Activated T-helper 17 cell treated with anti-CD3 and anti-CD28 coated beads, Interleukin-2, amount 50 U/mL, for 72 hours (primary cell): Measurements from ENCODE around the gene KRT4. TPM values are rescaled to one million over a fixed set of nuclear protein-coding genes. Genes with fewer than 3 reads are reported as not detected.

Experiments used
- ATAC-seq: fragments of 150-1000 bp; cut with Tn5 transposase; replicated peaks from 2 replicates; pipeline ENCODE4 v1.10.0; 2021; ENCODE audit warnings: mild to moderate bottlenecking, moderate library complexity
- H3K27ac Mint-ChIP-seq: one replicate; pipeline ENCODE4 v1.8.0; 2022; ENCODE audit warnings: mixed read lengths
- H3K27me3 Mint-ChIP-seq: one replicate; pipeline ENCODE4 v1.8.0; 2022; ENCODE audit warnings: mixed read lengths
- H3K36me3 Mint-ChIP-seq: one replicate; pipeline ENCODE4 v1.8.0; 2022; ENCODE audit warnings: low read depth, mild to moderate bottlenecking, mixed read lengths
- H3K4me1 Mint-ChIP-seq: one replicate; pipeline ENCODE4 v1.8.0; 2022; ENCODE audit warnings: mixed read lengths
- H3K4me3 Mint-ChIP-seq: one replicate; pipeline ENCODE4 v1.8.0; 2022; ENCODE audit warnings: mild to moderate bottlenecking, mixed read lengths
- H3K9me3 Mint-ChIP-seq: one replicate; pipeline ENCODE4 v1.8.0; 2022; ENCODE audit warnings: mixed read lengths
- total RNA-seq, 2 donors: library from RNA; stranded (reverse); gene quantifications; one replicate each; pipeline ENCODE4 v1.2.3, GENCODE V29; 2022

The KRT4 gene
- total RNA-seq, 2 donors from 2014 or later, result not detected

GRCh38 chr12:52820521-52820920 is 6.6 kb upstream of the KRT4 start:
- Mint-ChIP-seq H3K4me1 (no peaks in the 10 kb centered on the region), H3K4me3 (no peak overlapping the region), H3K27me3 (peaks cover 17% of the 10 kb centered on the region), H3K36me3 (no peaks in the 10 kb centered on the region), H3K27ac (no peak overlapping the region), H3K9me3 (no peaks in the 10 kb centered on the region)
- ATAC-seq, result no peak

- no peak overlapping the region for H3K4me3 Mint-ChIP-seq
These were observed 6.0 kb upstream of the KRT4 start for GRCh38 chr12:52819731-52820510.

GRCh38 chr12:52818887-52819420 is 5.0 kb upstream of the KRT4 start:
- peaks cover 17% of the 10 kb centered on the region for H3K27me3 Mint-ChIP-seq
- H3K4me3 Mint-ChIP-seq, result no peak overlapping the region
- no peak for ATAC-seq
- H3K36me3 Mint-ChIP-seq, result no peaks in the 10 kb centered on the region
- H3K9me3 Mint-ChIP-seq, result no peaks in the 10 kb centered on the region
- no peak overlapping the region for H3K27ac Mint-ChIP-seq
- H3K4me1 Mint-ChIP-seq, result no peaks in the 10 kb centered on the region

More at GRCh38 chr12:52819731-52820510, 6.0 kb upstream of the KRT4 start:
- Mint-ChIP-seq H3K27me3 (peaks cover 13% of the 10 kb centered on the region), H3K4me1 (no peaks in the 10 kb centered on the region), H3K27ac (no peak overlapping the region), H3K9me3 (no peaks in the 10 kb centered on the region), H3K36me3 (no peaks in the 10 kb centered on the region)
- no peak for ATAC-seq

- no peaks in the 10 kb centered on the region for H3K4me1 Mint-ChIP-seq
- no peaks in the 10 kb centered on the region for H3K9me3 Mint-ChIP-seq
- H3K36me3 Mint-ChIP-seq, result no peaks in the 10 kb centered on the region
- peaks cover 17% of the 10 kb centered on the region for H3K27me3 Mint-ChIP-seq
- no peak overlapping the region for H3K27ac Mint-ChIP-seq
- ATAC-seq, result no peak
- H3K4me3 Mint-ChIP-seq, result no peak overlapping the region
These were observed 4.5 kb upstream of the KRT4 start for GRCh38 chr12:52818388-52818787.

GRCh38 chr12:52817699-52818238 is 3.9 kb upstream of the KRT4 start:
- no peak overlapping the region for H3K27ac Mint-ChIP-seq
- no peaks in the 10 kb centered on the region for H3K9me3 Mint-ChIP-seq
- H3K27me3 Mint-ChIP-seq, result peaks cover 17% of the 10 kb centered on the region
- ATAC-seq, result no peak
- H3K4me1 Mint-ChIP-seq, result no peaks in the 10 kb centered on the region
- H3K36me3 Mint-ChIP-seq, result no peaks in the 10 kb centered on the region
- no peak overlapping the region for H3K4me3 Mint-ChIP-seq

GRCh38 chr12:52817003-52817698 is 3.2 kb upstream of the KRT4 start:
- Mint-ChIP-seq H3K27ac (no peak overlapping the region), H3K9me3 (no peaks in the 10 kb centered on the region), H3K27me3 (peaks cover 17% of the 10 kb centered on the region), H3K4me3 (no peak overlapping the region), H3K4me1 (no peaks in the 10 kb centered on the region), H3K36me3 (no peaks in the 10 kb centered on the region)
- ATAC-seq, result no peak

GRCh38 chr12:52815676-52816588 is 2.0 kb upstream of the KRT4 start:
- Mint-ChIP-seq H3K9me3 (no peaks in the 10 kb centered on the region), H3K36me3 (no peaks in the 10 kb centered on the region), H3K4me3 (no peak overlapping the region), H3K27me3 (peaks cover 17% of the 10 kb centered on the region), H3K27ac (no peak overlapping the region), H3K4me1 (no peaks in the 10 kb centered on the region)
- no peak for ATAC-seq

GRCh38 chr12:52815161-52815560 is 1.2 kb upstream of the KRT4 start:
- Mint-ChIP-seq H3K27ac (no peak overlapping the region), H3K27me3 (peaks cover 14% of the 10 kb centered on the region), H3K9me3 (no peaks in the 10 kb centered on the region), H3K4me1 (no peaks in the 10 kb centered on the region), H3K36me3 (no peaks in the 10 kb centered on the region), H3K4me3 (no peak overlapping the region)
- no peak for ATAC-seq

GRCh38 chr12:52814710-52815155 is 817 bp upstream of the KRT4 start:
- H3K9me3 Mint-ChIP-seq, result no peaks in the 10 kb centered on the region
- H3K4me3 Mint-ChIP-seq, result no peak overlapping the region
- ATAC-seq, result no peak
- no peaks in the 10 kb centered on the region for H3K4me1 Mint-ChIP-seq
- no peak overlapping the region for H3K27ac Mint-ChIP-seq
- peaks cover 12% of the 10 kb centered on the region for H3K27me3 Mint-ChIP-seq
- H3K36me3 Mint-ChIP-seq, result no peaks in the 10 kb centered on the region

GRCh38 chr12:52813203-52813819 is 605 bp downstream of the KRT4 start:
- no peaks in the 10 kb centered on the region for H3K36me3 Mint-ChIP-seq
- H3K4me3 Mint-ChIP-seq, result no peak overlapping the region
- H3K27me3 Mint-ChIP-seq, result peaks cover 12% of the 10 kb centered on the region
- no peak overlapping the region for H3K27ac Mint-ChIP-seq
- no peak for ATAC-seq
- H3K9me3 Mint-ChIP-seq, result no peaks in the 10 kb centered on the region
- H3K4me1 Mint-ChIP-seq, result no peaks in the 10 kb centered on the region

- H3K4me1 Mint-ChIP-seq, result no peaks in the 10 kb centered on the region
- no peak overlapping the region for H3K4me3 Mint-ChIP-seq
- H3K27me3 Mint-ChIP-seq, result peaks cover 10% of the 10 kb centered on the region
- no peak for ATAC-seq
- H3K36me3 Mint-ChIP-seq, result no peaks in the 10 kb centered on the region
- H3K27ac Mint-ChIP-seq, result no peak overlapping the region
- no peaks in the 10 kb centered on the region for H3K9me3 Mint-ChIP-seq
These were observed 1.2 kb downstream of the KRT4 start for GRCh38 chr12:52812749-52813148.

- no peaks in the 10 kb centered on the region for H3K9me3 Mint-ChIP-seq
- H3K27me3 Mint-ChIP-seq, result peaks cover 9% of the 10 kb centered on the region
- no peak for ATAC-seq
- no peaks in the 10 kb centered on the region for H3K36me3 Mint-ChIP-seq
- H3K4me1 Mint-ChIP-seq, result no peaks in the 10 kb centered on the region
- no peak overlapping the region for H3K4me3 Mint-ChIP-seq
- no peak overlapping the region for H3K27ac Mint-ChIP-seq
These were observed 1.9 kb downstream of the KRT4 start for GRCh38 chr12:52812073-52812400.

GRCh38 chr12:52811191-52812072 is 2.5 kb downstream of the KRT4 start:
- Mint-ChIP-seq H3K4me3 (no peak overlapping the region), H3K4me1 (no peaks in the 10 kb centered on the region), H3K27me3 (peaks cover 9% of the 10 kb centered on the region), H3K36me3 (no peaks in the 10 kb centered on the region), H3K27ac (no peak overlapping the region), H3K9me3 (no peaks in the 10 kb centered on the region)
- no peak for ATAC-seq
